ENCODE measurements around the gene ADARB1. TPM values are rescaled to one million over a fixed set of nuclear protein-coding genes. Genes with fewer than 3 reads are reported as not detected.

The ADARB1 gene
- total and polyA plus RNA-seq, 2 donors (not counting 1 experiment from before 2014, with no cell fraction given): 17.1 to 33.3 TPM

- 93% methylated on average over 3 of the region's 5 CpGs for WGBS (ENCODE audit: insufficient coverage)
- H3K27ac Mint-ChIP-seq: no peak overlapping the region
- DNase-seq: no peak
Measured at GRCh38 chr21:45162809-45163208, 88.4 kb downstream of the ADARB1 start.

More at GRCh38 chr21:45162809-45163208, 88.4 kb downstream of the ADARB1 start:
- no peak overlapping the region for H3K9ac ChIP-seq (ENCODE audit: low read length)
- no peaks in the 10 kb centered on the region for H3K27me3 Mint-ChIP-seq
- peaks cover 16% of the 10 kb centered on the region for H3K4me1 Mint-ChIP-seq
- ChIA-PET CTCF (interaction anchor here (2.3 kb wide), 1 partner anchor 25 kb away, joined by 6 read pairs; no protein-coding TSS in a partner anchor), POLR2A (interaction anchor here (0.6 kb wide), 1 partner anchor 25 kb away, joined by 3 read pairs; no protein-coding TSS in a partner anchor)
- peaks cover 12 to 14% of the 10 kb centered on the region in 2 donors for H3K4me1 ChIP-seq (ENCODE audit: control insufficient read depth in 2 of 2, insufficient read depth in 2 of 2, low read length in 2 of 2)
- H4K20me1 ChIP-seq (ENCODE audit: control insufficient read depth, insufficient read depth, low read length, poor library complexity, severe bottlenecking): peaks cover 52% of the 10 kb centered on the region
- peaks cover 0 to 15% of the 10 kb centered on the region in 2 experiments for H3K36me3 ChIP-seq (replicated peaks in 1 of 2; ENCODE audit: control extremely low read depth in 1 of 2, control insufficient read depth in 1 of 2, extremely low read depth in 1 of 2, insufficient read depth in 2 of 2, low read length in 1 of 2)
- H3K9me3 ChIP-seq (ENCODE audit: control extremely low read depth in 1 of 3, control insufficient read depth in 2 of 3, insufficient read depth in 1 of 3, low read length in 2 of 3): peaks cover 2 to 29% (median 21%) of the 10 kb centered on the region in 3 donors
- H3K27me3 ChIP-seq (replicated peaks in 1 of 4; ENCODE audit: control extremely low read depth in 1 of 4, control insufficient read depth in 3 of 4, insufficient read depth in 4 of 4, low read length in 3 of 4): no peaks in the 10 kb centered on the region
- no peak for TF ChIP-seq CTCF (IDR thresholded peaks at IDR 0.05)
- TF ChIP-seq EZH2 (IDR thresholded peaks at IDR 0.05; ENCODE audit: borderline replicate concordance, insufficient read depth, low read depth, low read length, poor library complexity, severe bottlenecking): no peak
- H3K9me3 Mint-ChIP-seq (ENCODE audit: insufficient read depth): peaks cover 4% of the 10 kb centered on the region
- no peak overlapping the region for H3K4me2 ChIP-seq (replicated peaks; ENCODE audit: low read depth, low read length, poor library complexity, severe bottlenecking)
- H3K4me3 Mint-ChIP-seq: no peak overlapping the region
- H3K27ac ChIP-seq (ENCODE audit: low read length in 2 of 2): no peak overlapping the region
- no peak for ATAC-seq (ENCODE audit: low read depth)
- H3K79me2 ChIP-seq (ENCODE audit: control insufficient read depth, insufficient read depth, low read length): peaks cover 45% of the 10 kb centered on the region
- no peak overlapping the region for H3K4me3 ChIP-seq (ENCODE audit: control extremely low read depth in 1 of 5, extremely low read depth in 1 of 5, insufficient read depth in 1 of 5, low read depth in 2 of 5, low read length in 4 of 5)
- intact Hi-C loops (cut with micrococcal nuclease): no loop called here
- H2AFZ ChIP-seq (ENCODE audit: insufficient read depth, low read depth, low read length, poor library complexity, severe bottlenecking): no peak overlapping the region

All from B cell (primary cell).